Psoas muscle (tissue), 8 donors: ENCODE measurements around the gene TMIGD3. TPM values are rescaled to one million over a fixed set of nuclear protein-coding genes. Genes with fewer than 3 reads are reported as not detected.

Experiments used
- ATAC-seq, 4 donors: fragments of 200-7000 bp; cut with Tn5 transposase; one replicate each; pipeline ENCODE4 v1.9.1; 2020; ENCODE audit warnings: moderate library complexity in 3 of 4, mild to moderate bottlenecking in 2 of 4
- DNase-seq, 2 donors: peaks; one replicate each; pipeline ENCODE4 v3.0.0-alpha.2; 2020
- H3K27ac ChIP-seq: fragments of 200-600 bp; one replicate; pipeline ENCODE4 v1.8.0; 2022
- H3K27me3 ChIP-seq, 3 donors: fragments of 200-600 bp in 1 of 3; one replicate each; pipeline versions ENCODE4 v1.6.1 to v1.8.0; 2013 to 2022; ENCODE audit warnings: low read length in 2 of 3, mild to moderate bottlenecking in 2 of 3, moderate library complexity in 1 of 3; ENCODE audit not compliant: insufficient read depth in 3 of 3
- H3K36me3 ChIP-seq, 2 donors: fragments of 200-600 bp in 1 of 2; one replicate each; pipeline versions ENCODE4 v1.6.1 to v1.8.0; 2013 to 2022; ENCODE audit warnings: low read depth in 1 of 2, mild to moderate bottlenecking in 1 of 2, moderate library complexity in 1 of 2; ENCODE audit not compliant: insufficient read depth in 1 of 2
- H3K4me1 ChIP-seq: fragments of 200-600 bp; one replicate; pipeline ENCODE4 v1.8.0; 2022
- H3K4me3 ChIP-seq: fragments of 200-600 bp; one replicate; pipeline ENCODE4 v1.8.0; 2022; ENCODE audit warnings: mild to moderate bottlenecking
- H3K9me3 ChIP-seq: fragments of 200-600 bp; one replicate; pipeline ENCODE4 v1.8.0; 2022
- WGBS, 3 donors: extraction: QIAGEN DNeasy Blood & Tissue Kit; methylation state at CpG; one replicate each; pipeline versions ENCODE4 v1.1.6 to v1.1.7; 2013; 5-methylcytosine and 5-hydroxymethylcytosine counted together
- intact Hi-C, 2 donors: fragments of 100-400 bp; cut with DNase I; formaldehyde crosslinking; loops; one replicate each; pipeline versions ENCODE4 v1.11.0 to v1.14.2; 2022
- polyA plus RNA-seq, 3 donors: library from polyadenylated mRNA; stranded (reverse); fragments of 200-250 nt; gene quantifications; one replicate each; pipeline ENCODE4 v1.2.3, GENCODE V29; 2013
- total RNA-seq, 4 donors: library from RNA; stranded (reverse); fragmentation: NEBNext Ultra II Directional in 2 of 4; extraction: Animal tissue kit (Norgen Biotek cat#: 25700) in 2 of 4; gene quantifications; one replicate each; pipeline versions ENCODE4 v1.2.1 to v1.2.4, GENCODE V29; 2021 to 2023
- TF ChIP-seq, protein P1 (sequence below): fragments of 200-600 bp; IDR thresholded peaks from one replicate; pipeline ENCODE4 v1.8.0; 2022; ENCODE audit warnings: antibody characterized with exemption
- donor health status: healthy with polysubstance abuse.
- donor health status: DM: no; HTN: no; CAD: no; lungs with moderate emphysema.
- donor health status: Bipolar disorder and iron deficiency.
- donor health status: healthy.
- donor health status: DM: yes; HTN: yes; CAD: no.
- donor health status: DM: no; HTN: no; CAD: no.
- donor health status: DM: no; HTN: no; CAD: no.
- donor health status: DM: yes; HTN: yes; CAD: no.

TMIGD3 gene
- total and polyA plus RNA-seq, 7 donors = 0.34 to 1.1 (median 0.61) TPM

DNA sequence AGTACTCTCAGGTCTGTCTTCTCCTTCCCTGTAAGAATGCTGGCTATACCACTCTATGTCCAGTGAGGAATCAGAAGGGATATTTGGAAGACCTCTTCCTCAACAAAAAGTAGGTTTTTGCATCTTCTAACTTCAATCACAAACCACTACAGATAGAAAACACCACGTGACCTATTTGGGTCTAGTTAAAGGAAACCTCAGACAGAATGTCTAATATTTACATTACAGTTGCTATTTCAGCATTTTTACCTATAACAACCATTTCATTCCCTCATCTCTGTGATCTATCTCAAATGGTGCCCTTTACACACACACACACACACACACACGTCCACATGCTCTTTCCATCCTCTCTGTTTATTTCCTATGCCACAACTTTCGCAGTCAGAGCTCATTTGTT, 7.9 kb upstream of the TMIGD3 start:
- Histone ChIP-seq H3K4me3 (no peak overlapping the region), H3K27ac (no peak overlapping the region), H3K36me3 (no peaks in the 10 kb centered on the region), H3K9me3 (no peaks in the 10 kb centered on the region), H3K27me3 (peaks cover 0 to under 1% (median 0%) of the 10 kb centered on the region in 3 donors), H3K4me1 (peaks cover 27% of the 10 kb centered on the region)
- ATAC-seq (no peak), DNase-seq (no peak)
- intact Hi-C loops = no loop called here
- TF ChIP-seq, protein P1, sequence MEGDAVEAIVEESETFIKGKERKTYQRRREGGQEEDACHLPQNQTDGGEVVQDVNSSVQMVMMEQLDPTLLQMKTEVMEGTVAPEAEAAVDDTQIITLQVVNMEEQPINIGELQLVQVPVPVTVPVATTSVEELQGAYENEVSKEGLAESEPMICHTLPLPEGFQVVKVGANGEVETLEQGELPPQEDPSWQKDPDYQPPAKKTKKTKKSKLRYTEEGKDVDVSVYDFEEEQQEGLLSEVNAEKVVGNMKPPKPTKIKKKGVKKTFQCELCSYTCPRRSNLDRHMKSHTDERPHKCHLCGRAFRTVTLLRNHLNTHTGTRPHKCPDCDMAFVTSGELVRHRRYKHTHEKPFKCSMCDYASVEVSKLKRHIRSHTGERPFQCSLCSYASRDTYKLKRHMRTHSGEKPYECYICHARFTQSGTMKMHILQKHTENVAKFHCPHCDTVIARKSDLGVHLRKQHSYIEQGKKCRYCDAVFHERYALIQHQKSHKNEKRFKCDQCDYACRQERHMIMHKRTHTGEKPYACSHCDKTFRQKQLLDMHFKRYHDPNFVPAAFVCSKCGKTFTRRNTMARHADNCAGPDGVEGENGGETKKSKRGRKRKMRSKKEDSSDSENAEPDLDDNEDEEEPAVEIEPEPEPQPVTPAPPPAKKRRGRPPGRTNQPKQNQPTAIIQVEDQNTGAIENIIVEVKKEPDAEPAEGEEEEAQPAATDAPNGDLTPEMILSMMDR = no peak
- 87 to 88% (median 87%) methylated on average over 3 of the region's 3 CpGs for WGBS, 3 donors

GRCh38 chr1:111509997-111510375, 6.6 kb upstream of the TMIGD3 start:
- peak overlapping the region; percentile 12 for H3K27ac ChIP-seq
- no peak for DNase-seq
- H3K27me3 ChIP-seq = no peaks in the 10 kb centered on the region
- 34 to 37% (median 36%) methylated on average over 3 of the region's 3 CpGs for WGBS, 3 donors
- ATAC-seq = no peak
- TF ChIP-seq, protein P1 = no peak
- H3K9me3 ChIP-seq = no peaks in the 10 kb centered on the region
- no peak overlapping the region for H3K4me3 ChIP-seq
- intact Hi-C loops = loop anchor here (2.0 to 5.0 kb wide), 2 partner anchors 147 to 257 kb away; no protein-coding TSS in a partner anchor
- peaks cover 27% of the 10 kb centered on the region for H3K4me1 ChIP-seq
- no peaks in the 10 kb centered on the region for H3K36me3 ChIP-seq

- TF ChIP-seq, protein P1 = no peak
- H3K27ac ChIP-seq = peak overlapping the region; percentile 89
- ATAC-seq = peak; percentile 74 to 83 (median 75)
Measured at GRCh38 chr1:111507411-111508201, 4.2 kb upstream of the TMIGD3 start.

DNA sequence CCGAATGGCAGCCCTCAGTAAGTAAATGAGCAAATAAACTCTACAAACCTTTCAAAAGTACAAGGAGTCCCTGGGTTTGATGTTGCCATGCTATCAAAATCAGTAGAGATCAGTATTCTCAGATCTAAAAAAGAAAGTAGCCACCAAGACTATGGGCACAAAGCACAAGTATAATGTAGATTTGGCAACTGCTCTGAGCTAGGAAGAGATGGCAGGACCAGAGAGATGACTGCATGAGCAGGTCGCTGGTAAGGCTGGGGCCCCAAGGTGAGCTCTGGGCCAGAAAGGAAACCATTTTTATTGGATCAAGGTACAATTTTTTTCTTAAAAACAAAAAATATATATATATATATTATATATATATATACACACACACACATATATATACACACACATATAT, 3.1 kb upstream of the TMIGD3 start:
- no peak for ATAC-seq
- no peaks in the 10 kb centered on the region for H3K27me3 ChIP-seq
- H3K4me3 ChIP-seq = no peak overlapping the region
- H3K4me1 ChIP-seq = peaks cover 27% of the 10 kb centered on the region
- no peak overlapping the region for H3K27ac ChIP-seq
- TF ChIP-seq, protein P1 = no peak
- no peaks in the 10 kb centered on the region for H3K36me3 ChIP-seq
- no peaks in the 10 kb centered on the region for H3K9me3 ChIP-seq
- DNase-seq = no peak
- intact Hi-C loops = loop anchor here in 1 of 2 donors (5.0 kb wide), 1 partner anchor 261 kb away; no protein-coding TSS in a partner anchor
- WGBS, 3 donors = 45 to 76% (median 50%) methylated on average over 2 of the region's 2 CpGs

More at GRCh38 chr1:111507411-111508201, 4.2 kb upstream of the TMIGD3 start:
- Histone ChIP-seq H3K4me1 (peaks cover 27% of the 10 kb centered on the region), H3K9me3 (no peaks in the 10 kb centered on the region), H3K27me3 (no peaks in the 10 kb centered on the region), H3K36me3 (no peaks in the 10 kb centered on the region), H3K4me3 (peak overlapping the region; percentile 40)
- intact Hi-C loops = loop anchor here (2.0 to 5.0 kb wide), 2 partner anchors 149 to 260 kb away; no protein-coding TSS in a partner anchor
- WGBS, 3 donors = 13 to 20% (median 16%) methylated on average over 15 of the region's 15 CpGs
- DNase-seq = peak; percentile 80 to 86
